GM23248 (cell line): ENCODE results near the gene BEST2. TPM values are rescaled to one million over a fixed set of nuclear protein-coding genes. Genes with fewer than 3 reads are reported as not detected.

Experiments used
- DNase-seq: peaks from one replicate; pipeline ENCODE4 v3.0.0-alpha.2; 2015
- H2AFZ ChIP-seq: fragments of 200-600 bp; sonication (generic); 2 replicates; pipeline ENCODE4 v1.6.1; 2016; ENCODE audit warnings: antibody characterized with exemption
- H3F3A ChIP-seq: fragments of 200-600 bp; sonication (generic); 2 replicates; pipeline ENCODE4 v1.6.1; 2016; ENCODE audit warnings: mild to moderate bottlenecking, antibody characterized with exemption, mixed run types; ENCODE audit not compliant: insufficient read depth
- H3K27ac ChIP-seq: fragments of 200-600 bp; sonication (generic); 2 replicates; pipeline ENCODE4 v1.5.1; 2016; ENCODE audit warnings: mild to moderate bottlenecking
- H3K27me3 ChIP-seq: fragments of 200-600 bp; sonication (generic); replicated peaks from 2 replicates; pipeline ENCODE4 v1.6.1; 2016; ENCODE audit warnings: mild to moderate bottlenecking; ENCODE audit not compliant: insufficient read depth
- H3K36me3 ChIP-seq: fragments of 200-600 bp; sonication (generic); 2 replicates; pipeline ENCODE4 v1.6.1; 2016; ENCODE audit warnings: low read depth, mild to moderate bottlenecking
- H3K4me1 ChIP-seq: fragments of 200-600 bp; sonication (generic); 2 replicates; pipeline ENCODE4 v1.6.1; 2016; ENCODE audit warnings: mild to moderate bottlenecking; ENCODE audit not compliant: insufficient read depth
- H3K4me2 ChIP-seq: fragments of 200-600 bp; sonication (generic); one replicate; pipeline ENCODE4 v1.6.1; 2016; ENCODE audit warnings: mild to moderate bottlenecking; ENCODE audit not compliant: unreplicated experiment
- H3K4me3 ChIP-seq: fragments of 200-600 bp; sonication (generic); 2 replicates; pipeline ENCODE4 v1.5.1; 2016; ENCODE audit warnings: mild to moderate bottlenecking
- H3K79me2 ChIP-seq: fragments of 200-600 bp; sonication (generic); 2 replicates; pipeline ENCODE4 v1.6.1; 2016; ENCODE audit warnings: mild to moderate bottlenecking; ENCODE audit not compliant: insufficient read depth
- H3K9ac ChIP-seq: fragments of 200-600 bp; sonication (generic); 2 replicates; pipeline ENCODE4 v1.6.1; 2016; ENCODE audit warnings: mild to moderate bottlenecking
- H3K9me2 ChIP-seq: fragments of 200-600 bp; sonication (generic); 2 replicates; pipeline ENCODE4 v1.6.1; 2016; ENCODE audit warnings: mixed run types, mild to moderate bottlenecking, moderate library complexity; ENCODE audit not compliant: insufficient read depth
- H3K9me3 ChIP-seq: fragments of 200-600 bp; sonication (generic); one replicate; pipeline ENCODE4 v1.6.1; 2017; ENCODE audit warnings: low read depth
- H4K20me1 ChIP-seq: fragments of 200-600 bp; sonication (generic); 2 replicates; pipeline ENCODE4 v1.6.0; 2016; ENCODE audit not compliant: insufficient read depth
- EZH2 ChIP-seq: fragments of 200-600 bp; sonication (generic); IDR thresholded peaks from 2 replicates; pipeline ENCODE4 v1.6.1; 2018; ENCODE audit warnings: antibody characterized with exemption, mild to moderate bottlenecking; ENCODE audit not compliant: insufficient read depth, poor library complexity, severe bottlenecking
- EZH2phosphoT487 ChIP-seq: fragments of 200-600 bp; sonication (generic); IDR thresholded peaks from 2 replicates; pipeline ENCODE4 v1.6.1; 2018; ENCODE audit warnings: antibody characterized with exemption, moderate library complexity, mild to moderate bottlenecking, low read depth; ENCODE audit not compliant: insufficient read depth
- WGBS, 2 experiments: methylation state at CpG; one replicate each; pipeline ENCODE4 v1.1.6; 2015 to 2017; ENCODE audit warnings: low lambda C conversion rate in 2 of 2, low coverage in 1 of 2; ENCODE audit errors: missing lambda C conversion rate in 2 of 2; 5-methylcytosine and 5-hydroxymethylcytosine counted together
- in situ Hi-C: fragments of 300-500 bp; cut with MboI; formaldehyde crosslinking; loops from 2 replicates; pipeline ENCODE4 v1.15.0; 2020
- polyA plus RNA-seq: library from polyadenylated mRNA; unstranded; fragments of >200 nt; fragmentation: Nextera tagmentation; extraction: Ambion mirVana; gene quantifications from 2 replicates; pipeline ENCODE4 v1.2.1, GENCODE V29; 2016
- total RNA-seq: library from RNA; depleted of rRNA; stranded (reverse); fragments of >200 nt; shearing (Covaris generic); gene quantifications from 2 replicates; pipeline ENCODE4 v1.2.3, GENCODE V29; 2014

The BEST2 gene
- total and polyA plus RNA-seq, 2 experiments from 2014 or later, result not detected

DNA sequence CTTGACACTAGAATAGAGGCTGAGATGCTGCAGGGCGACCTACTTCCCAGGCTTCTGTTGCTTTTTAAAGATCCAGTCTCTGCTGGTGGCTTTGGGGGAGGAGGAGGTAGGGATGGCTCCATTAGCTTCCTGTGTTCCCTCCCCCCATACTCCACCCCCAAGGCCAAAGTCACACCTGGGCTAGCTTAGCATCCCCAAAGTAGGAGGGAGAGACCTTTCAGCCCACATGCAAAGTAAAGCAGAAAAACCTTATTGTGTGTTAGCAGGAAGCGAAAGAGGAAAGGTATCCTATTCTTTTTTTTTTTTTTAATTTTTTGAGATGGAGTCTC, 24.6 kb upstream of the BEST2 start:
- H2AFZ ChIP-seq, result no peak overlapping the region
- no peak for DNase-seq
- no peak for TF ChIP-seq EZH2
- no peak for TF ChIP-seq EZH2phosphoT487
- H3F3A ChIP-seq, result peaks cover 24% of the 10 kb centered on the region
- H4K20me1 ChIP-seq, result no peaks in the 10 kb centered on the region; the same call in 1 of the 2 replicates
- H3K79me2 ChIP-seq, result peaks cover 51% of the 10 kb centered on the region
- no peak overlapping the region for H3K4me2 ChIP-seq
- H3K27me3 ChIP-seq, result no peaks in the 10 kb centered on the region
- H3K4me1 ChIP-seq, result peaks cover 6% of the 10 kb centered on the region; the same call in 1 of the 2 replicates
- H3K27ac ChIP-seq, result no peak overlapping the region
- H3K9me2 ChIP-seq, result no peaks in the 10 kb centered on the region
- 73 to 83% methylated on average over 2 of the region's 2 CpGs for WGBS, 2 experiments
- H3K36me3 ChIP-seq, result peaks cover 19% of the 10 kb centered on the region; the same call in 1 of the 2 replicates
- in situ Hi-C loops, result no loop called here
- no peaks in the 10 kb centered on the region for H3K9me3 ChIP-seq
- no peak overlapping the region for H3K9ac ChIP-seq
- no peak overlapping the region for H3K4me3 ChIP-seq

DNA sequence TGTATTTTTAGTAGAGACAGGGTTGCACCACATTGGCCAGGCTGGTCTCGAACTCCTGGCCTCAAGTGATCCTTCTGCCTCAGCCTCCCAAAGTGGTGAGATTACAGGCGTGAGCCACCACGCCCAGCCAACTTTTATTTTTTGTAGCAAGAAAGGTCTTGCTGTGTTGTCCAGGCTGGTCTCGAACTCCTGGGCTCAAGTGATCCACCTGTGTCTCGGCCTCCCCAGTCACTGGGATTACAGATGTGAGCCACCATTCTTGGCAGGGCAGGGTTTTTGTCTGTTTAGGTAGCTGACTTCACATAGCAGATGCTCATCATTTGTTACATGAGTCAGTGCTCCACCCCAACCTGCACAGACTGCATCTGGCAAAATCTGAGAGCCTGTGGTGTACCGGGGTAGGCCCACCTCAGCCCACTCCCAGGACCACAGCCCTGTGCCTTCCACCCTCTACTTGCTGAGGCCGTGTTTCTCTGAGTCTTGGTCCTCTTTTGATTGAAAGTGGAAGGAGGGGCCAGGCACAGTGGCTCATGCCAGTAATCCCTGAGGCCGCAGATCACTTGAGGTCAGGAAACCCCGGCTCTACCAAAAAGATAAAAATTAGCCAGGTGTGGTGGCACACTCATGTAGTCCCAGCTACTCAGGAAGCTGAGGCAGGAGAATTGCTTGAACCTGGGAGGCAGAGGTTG, 23.7 kb upstream of the BEST2 start:
- H4K20me1 ChIP-seq, result no peaks in the 10 kb centered on the region; the same call in 1 of the 2 replicates
- no peaks in the 10 kb centered on the region for H3K27me3 ChIP-seq
- no peak overlapping the region for H2AFZ ChIP-seq
- peaks cover 56% of the 10 kb centered on the region for H3K79me2 ChIP-seq
- H3K4me2 ChIP-seq, result no peak overlapping the region
- H3K4me1 ChIP-seq, result peaks cover 9% of the 10 kb centered on the region
- H3K4me3 ChIP-seq, result no peak overlapping the region
- in situ Hi-C loops, result no loop called here
- TF ChIP-seq EZH2phosphoT487, result no peak
- TF ChIP-seq EZH2, result no peak
- peaks cover 19% of the 10 kb centered on the region; the same call in 1 of the 2 replicates for H3K36me3 ChIP-seq
- H3K9me2 ChIP-seq, result no peaks in the 10 kb centered on the region
- no peak overlapping the region for H3K9ac ChIP-seq
- H3F3A ChIP-seq, result peaks cover 22% of the 10 kb centered on the region
- DNase-seq, result no peak
- no peak overlapping the region for H3K27ac ChIP-seq
- H3K9me3 ChIP-seq, result no peaks in the 10 kb centered on the region
- 92 to 94% methylated on average over 9 of the region's 9 CpGs for WGBS, 2 experiments

DNA sequence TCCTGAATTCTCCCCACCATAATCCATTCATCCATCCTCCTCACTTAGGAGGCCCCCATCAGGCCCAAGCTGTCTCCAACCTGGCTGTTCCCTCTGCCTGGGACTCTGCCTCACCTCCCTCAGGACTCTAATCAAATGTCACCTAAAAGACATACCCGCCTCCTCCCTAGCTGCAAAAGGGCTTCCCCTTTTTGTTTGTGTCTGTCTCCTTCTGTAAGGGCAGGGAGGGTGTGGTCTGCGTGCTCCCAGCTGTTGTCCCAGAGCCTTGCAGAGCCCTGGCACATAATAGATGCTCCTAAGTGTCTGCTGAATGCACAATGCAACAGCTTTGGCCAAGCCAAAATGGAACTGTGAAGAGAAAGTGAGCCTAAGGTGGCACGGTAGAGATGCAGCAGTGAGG, 21.5 kb upstream of the BEST2 start:
- Histone ChIP-seq H3K9me3 (no peaks in the 10 kb centered on the region), H2AFZ (no peak overlapping the region), H3K4me1 (peaks cover 7% of the 10 kb centered on the region; the same call in 1 of the 2 replicates), H3K4me3 (no peak overlapping the region), H4K20me1 (no peaks in the 10 kb centered on the region; the same call in 1 of the 2 replicates), H3K79me2 (peaks cover 55% of the 10 kb centered on the region), H3K9me2 (no peaks in the 10 kb centered on the region), H3K27me3 (no peaks in the 10 kb centered on the region), H3K9ac (no peak overlapping the region), H3K27ac (no peak overlapping the region), H3F3A (peaks cover 14% of the 10 kb centered on the region; the same call in 1 of the 2 replicates), H3K36me3 (peaks cover 19% of the 10 kb centered on the region; the same call in 1 of the 2 replicates), H3K4me2 (no peak overlapping the region)
- no peak for TF ChIP-seq EZH2
- TF ChIP-seq EZH2phosphoT487, result no peak
- no peak for DNase-seq
- in situ Hi-C loops, result no loop called here
- WGBS, 2 experiments, result 54 to 58% methylated on average over 3 of the region's 3 CpGs

DNA sequence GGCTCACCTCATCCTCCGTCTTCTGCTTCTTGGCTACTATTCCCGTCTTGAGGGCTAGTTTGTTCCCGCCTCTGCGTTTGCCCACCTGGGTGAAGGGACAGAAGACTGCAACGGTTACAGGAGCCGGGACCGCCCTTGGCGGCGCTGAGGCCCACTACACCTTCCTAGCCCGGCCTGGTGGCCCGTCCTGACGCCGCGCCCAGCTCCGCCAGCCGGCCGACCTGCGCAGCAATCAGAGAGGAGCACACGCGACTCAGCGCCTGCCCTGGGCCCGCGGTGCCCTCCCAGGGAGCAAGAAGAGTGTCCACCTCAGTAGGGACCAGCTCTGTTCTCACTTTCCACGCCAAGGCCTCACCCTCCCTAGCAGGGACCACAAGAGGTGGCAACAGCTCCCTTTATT, 20.3 kb upstream of the BEST2 start:
- H3K4me1 ChIP-seq, result peaks cover 8% of the 10 kb centered on the region; the same call in 1 of the 2 replicates
- H3K4me2 ChIP-seq, result no peak overlapping the region
- no peak for TF ChIP-seq EZH2phosphoT487
- no peak for TF ChIP-seq EZH2
- H4K20me1 ChIP-seq, result no peaks in the 10 kb centered on the region; the same call in 1 of the 2 replicates
- no peak overlapping the region for H3K9ac ChIP-seq
- in situ Hi-C loops, result no loop called here
- no peak overlapping the region for H3K4me3 ChIP-seq
- no peaks in the 10 kb centered on the region for H3K9me3 ChIP-seq
- no peak overlapping the region for H2AFZ ChIP-seq
- DNase-seq, result no peak
- peaks cover 15% of the 10 kb centered on the region; the same call in 1 of the 2 replicates for H3F3A ChIP-seq
- peaks cover 57% of the 10 kb centered on the region for H3K79me2 ChIP-seq
- WGBS, 2 experiments, result 84 to 86% methylated on average over 24 of the region's 24 CpGs
- H3K36me3 ChIP-seq, result peaks cover 19% of the 10 kb centered on the region; the same call in 1 of the 2 replicates
- H3K27me3 ChIP-seq, result no peaks in the 10 kb centered on the region
- no peak overlapping the region for H3K27ac ChIP-seq
- no peaks in the 10 kb centered on the region for H3K9me2 ChIP-seq
